Measurements from ENCODE around the gene PGLYRP4. TPM values are rescaled to one million over a fixed set of nuclear protein-coding genes. Genes with fewer than 3 reads are reported as not detected.
A peak's percentile ranks its signal among the peaks of the same experiment; 100 is the strongest.

The PGLYRP4 gene
- total RNA-seq, 4 donors from 2014 or later, result not detected

DNA sequence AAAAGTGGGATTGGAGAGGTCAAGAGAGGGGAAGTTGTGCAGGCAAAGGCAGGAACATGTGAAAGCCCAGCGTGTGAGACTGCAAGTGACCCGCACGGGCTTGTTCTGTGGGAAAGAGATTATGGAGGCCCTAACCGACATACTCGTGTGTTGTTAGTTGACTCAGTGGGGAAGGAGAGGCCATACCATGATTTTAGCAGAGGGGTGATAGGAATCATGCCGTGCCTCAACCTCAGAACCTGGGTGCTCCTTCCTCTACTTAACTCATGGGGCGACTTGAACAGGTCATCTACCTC lies 55.2 kb downstream of the PGLYRP4 start:
- Histone ChIP-seq H3K27ac (no peak overlapping the region), H3K4me1 (no peaks in the 10 kb centered on the region), H3K27me3 (no peaks in the 10 kb centered on the region), H3K36me3 (no peaks in the 10 kb centered on the region), H3K4me3 (replicated peaks in 1 of 3) (no peak overlapping the region), H3K9me3 (no peaks in the 10 kb centered on the region)
- intact Hi-C loops (cut with DNase I), result no loop called here
- TF ChIP-seq, protein P1, sequence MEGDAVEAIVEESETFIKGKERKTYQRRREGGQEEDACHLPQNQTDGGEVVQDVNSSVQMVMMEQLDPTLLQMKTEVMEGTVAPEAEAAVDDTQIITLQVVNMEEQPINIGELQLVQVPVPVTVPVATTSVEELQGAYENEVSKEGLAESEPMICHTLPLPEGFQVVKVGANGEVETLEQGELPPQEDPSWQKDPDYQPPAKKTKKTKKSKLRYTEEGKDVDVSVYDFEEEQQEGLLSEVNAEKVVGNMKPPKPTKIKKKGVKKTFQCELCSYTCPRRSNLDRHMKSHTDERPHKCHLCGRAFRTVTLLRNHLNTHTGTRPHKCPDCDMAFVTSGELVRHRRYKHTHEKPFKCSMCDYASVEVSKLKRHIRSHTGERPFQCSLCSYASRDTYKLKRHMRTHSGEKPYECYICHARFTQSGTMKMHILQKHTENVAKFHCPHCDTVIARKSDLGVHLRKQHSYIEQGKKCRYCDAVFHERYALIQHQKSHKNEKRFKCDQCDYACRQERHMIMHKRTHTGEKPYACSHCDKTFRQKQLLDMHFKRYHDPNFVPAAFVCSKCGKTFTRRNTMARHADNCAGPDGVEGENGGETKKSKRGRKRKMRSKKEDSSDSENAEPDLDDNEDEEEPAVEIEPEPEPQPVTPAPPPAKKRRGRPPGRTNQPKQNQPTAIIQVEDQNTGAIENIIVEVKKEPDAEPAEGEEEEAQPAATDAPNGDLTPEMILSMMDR (IDR thresholded peaks at IDR 0.05), result no peak
- no peak for TF ChIP-seq POLR2A (IDR thresholded peaks at IDR 0.05)
- WGBS, 2 donors, result 60 to 63% methylated on average over 7 of the region's 7 CpGs
- DNase-seq, result no peak

DNA sequence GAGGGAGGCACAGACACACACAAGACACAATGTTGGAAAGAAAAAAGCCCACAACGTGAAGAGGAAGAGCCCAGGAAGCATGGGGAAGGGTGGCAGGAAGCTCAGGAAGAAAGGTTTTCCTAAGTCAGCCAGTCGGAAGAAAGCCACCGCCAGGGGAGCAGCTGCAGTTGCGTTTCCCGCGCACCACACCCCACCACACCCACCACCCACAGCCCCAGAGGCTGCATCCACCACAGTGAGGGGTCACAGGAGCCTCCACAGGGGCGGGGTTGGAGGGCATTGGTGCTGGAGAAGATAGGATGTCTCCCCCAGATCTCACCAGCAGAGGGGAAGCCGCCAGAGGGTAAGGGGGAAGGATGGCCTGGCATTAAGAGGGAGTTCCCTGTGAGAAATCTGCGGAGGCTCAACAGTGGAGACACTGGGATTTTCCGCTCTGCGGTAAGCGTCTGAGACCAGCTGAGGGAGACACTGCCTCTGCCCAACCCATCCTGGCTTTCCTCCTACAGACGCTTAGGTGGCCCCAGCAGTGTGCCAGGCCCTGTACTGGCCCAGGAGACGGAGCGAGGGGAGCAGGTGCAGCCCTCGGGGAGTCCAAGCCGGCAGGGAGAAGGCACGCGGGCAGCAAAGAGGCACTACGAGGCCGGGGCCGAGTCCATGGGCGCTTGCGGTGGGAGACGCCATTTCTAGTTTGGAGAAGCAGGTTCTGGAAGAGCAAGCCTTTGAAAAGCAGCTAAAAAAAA lies 55.7 kb downstream of the PGLYRP4 start:
- TF ChIP-seq POLR2A (IDR thresholded peaks at IDR 0.05), result no peak
- TF ChIP-seq, protein P1 (IDR thresholded peaks at IDR 0.05), result no peak
- no peak for DNase-seq
- no peaks in the 10 kb centered on the region for H3K4me1 ChIP-seq
- no peaks in the 10 kb centered on the region for H3K27me3 ChIP-seq
- no peak overlapping the region for H3K27ac ChIP-seq
- intact Hi-C loops (cut with DNase I), result no loop called here
- no peaks in the 10 kb centered on the region for H3K36me3 ChIP-seq
- no peaks in the 10 kb centered on the region for H3K9me3 ChIP-seq
- 71 to 74% methylated on average over 23 to 25 of the region's 25 CpGs for WGBS, 2 donors
- H3K4me3 ChIP-seq (replicated peaks in 1 of 3), result no peak overlapping the region

DNA sequence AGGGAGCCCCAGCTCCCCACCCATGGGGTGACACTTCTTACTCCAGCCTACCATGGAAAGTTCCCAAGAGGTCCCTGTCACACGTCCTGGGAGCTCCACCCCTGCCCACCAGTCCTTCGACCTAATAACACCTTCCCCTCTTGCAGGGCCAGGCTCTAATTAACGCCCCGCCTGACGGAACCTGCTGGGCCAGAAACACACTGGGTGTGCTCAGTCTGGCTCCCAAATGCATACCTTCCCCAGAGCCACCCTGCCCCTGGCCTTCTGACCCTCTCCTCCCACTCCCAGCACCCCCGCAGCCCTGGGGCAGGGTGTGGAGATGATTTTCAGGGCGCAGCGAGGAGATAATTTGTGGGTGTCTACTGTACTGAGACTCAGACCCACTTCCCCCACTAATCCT lies 56.5 kb downstream of the PGLYRP4 start:
- DNase-seq, result no peak
- Histone ChIP-seq H3K4me3 (replicated peaks in 1 of 3) (no peak overlapping the region), H3K36me3 (no peaks in the 10 kb centered on the region), H3K27me3 (no peaks in the 10 kb centered on the region), H3K9me3 (no peaks in the 10 kb centered on the region), H3K4me1 (no peaks in the 10 kb centered on the region), H3K27ac (no peak overlapping the region)
- WGBS, 2 donors, result 70 to 72% methylated on average over 8 of the region's 8 CpGs
- intact Hi-C loops (cut with DNase I), result no loop called here
- TF ChIP-seq, protein P1 (IDR thresholded peaks at IDR 0.05), result no peak
- no peak for TF ChIP-seq POLR2A (IDR thresholded peaks at IDR 0.05)

DNA sequence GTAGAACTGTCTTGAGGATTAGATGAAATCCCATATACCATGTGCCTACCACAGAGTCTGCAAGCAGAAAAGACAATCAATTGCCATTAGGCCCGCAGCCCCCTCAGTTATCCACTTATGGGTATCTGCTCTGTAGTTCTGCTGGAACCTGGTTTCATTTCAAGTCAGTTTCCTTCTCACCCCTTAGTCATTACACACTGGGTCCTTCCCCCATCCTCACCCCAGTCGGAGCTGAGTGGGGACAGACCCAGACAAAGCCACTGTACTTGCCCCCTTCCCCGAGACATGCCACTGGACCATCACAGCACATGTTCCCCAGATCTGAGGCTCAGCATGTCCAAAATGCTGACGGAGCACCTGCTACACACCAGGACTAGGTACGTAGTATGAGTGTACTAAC lies 57.1 kb downstream of the PGLYRP4 start:
- Histone ChIP-seq H3K36me3 (no peaks in the 10 kb centered on the region), H3K27ac (no peak overlapping the region), H3K4me1 (no peaks in the 10 kb centered on the region), H3K4me3 (replicated peaks in 1 of 3) (no peak overlapping the region), H3K9me3 (no peaks in the 10 kb centered on the region), H3K27me3 (no peaks in the 10 kb centered on the region)
- no peak for DNase-seq
- intact Hi-C loops (cut with DNase I), result no loop called here
- no peak for TF ChIP-seq POLR2A (IDR thresholded peaks at IDR 0.05)
- TF ChIP-seq, protein P1 (IDR thresholded peaks at IDR 0.05), result no peak
- 72 to 96% methylated on average over 5 of the region's 5 CpGs for WGBS, 2 donors

DNA sequence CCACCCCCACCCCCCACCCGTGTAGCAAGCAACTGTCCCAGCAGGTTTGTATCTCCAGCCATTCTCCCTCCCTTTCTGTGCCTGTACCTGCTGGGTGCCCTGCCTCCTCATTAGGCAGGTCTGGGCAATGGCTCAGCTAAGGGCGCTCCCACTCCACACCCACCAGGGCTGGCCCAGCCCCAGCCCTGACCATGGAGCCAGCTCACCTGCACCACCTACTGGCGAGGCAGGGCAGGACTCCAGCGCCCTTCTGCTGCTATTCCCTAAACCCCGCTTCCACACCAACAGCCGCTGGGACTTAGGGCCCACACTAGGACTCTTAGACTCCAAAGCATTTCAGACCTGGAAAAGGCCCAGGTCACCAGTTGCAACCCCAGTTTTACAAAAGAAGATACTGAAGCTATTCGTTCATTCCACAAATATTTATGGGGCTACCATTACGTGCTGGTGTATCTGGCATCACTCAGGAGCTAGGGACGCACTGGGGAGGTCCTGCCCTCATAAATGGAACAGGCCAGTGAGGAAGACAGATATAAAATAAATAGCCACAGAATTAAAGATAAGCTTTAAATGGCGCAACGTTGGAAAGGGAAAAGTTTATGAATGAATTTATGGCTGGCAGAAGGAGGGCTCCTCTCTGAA lies 59.9 kb downstream of the PGLYRP4 start:
- Histone ChIP-seq H3K4me3 (replicated peaks in 1 of 3) (no peak overlapping the region), H3K27me3 (no peaks in the 10 kb centered on the region), H3K27ac (no peak overlapping the region), H3K36me3 (no peaks in the 10 kb centered on the region), H3K4me1 (no peaks in the 10 kb centered on the region), H3K9me3 (no peaks in the 10 kb centered on the region)
- TF ChIP-seq, protein P1 (IDR thresholded peaks at IDR 0.05), result peak in 1 of 6 experiments; percentile 18
- TF ChIP-seq POLR2A (IDR thresholded peaks at IDR 0.05), result no peak
- no peak for DNase-seq
- intact Hi-C loops (cut with DNase I), result no loop called here
- 74 to 81% methylated on average over 9 to 10 of the region's 11 CpGs for WGBS, 2 donors

Data from thyroid gland (tissue), 4 donors.